Vagina (tissue), 2 donors: ENCODE results near the gene ZNF578. TPM values are rescaled to one million over a fixed set of nuclear protein-coding genes. Genes with fewer than 3 reads are reported as not detected.
A peak's percentile ranks its signal among the peaks of the same experiment; 100 is the strongest.
"Not testable (repeated sequence)": the region's sequence is repeated elsewhere in the genome, so short reads cannot be mapped to it uniquely, and the experiment has no call there.

ENCODE experiments used
- DNase-seq, 2 donors: peaks; one replicate each; pipeline ENCODE4 v3.0.0-alpha.2; 2017; ENCODE audit errors: extremely low spot score in 2 of 2
- H3K27ac ChIP-seq: fragments of 200-600 bp; sonication (generic); one replicate; pipeline ENCODE4 v1.5.1; 2019
- H3K27me3 ChIP-seq: fragments of 200-600 bp; sonication (generic); one replicate; pipeline ENCODE4 v1.5.1; 2019
- H3K36me3 ChIP-seq, 2 donors: fragments of 200-600 bp; sonication (generic); one replicate each; pipeline ENCODE4 v1.5.1; 2017 to 2019
- H3K4me1 ChIP-seq: fragments of 200-600 bp; sonication (generic); one replicate; pipeline ENCODE4 v1.5.1; 2019
- H3K4me3 ChIP-seq, 2 donors: fragments of 200-600 bp; sonication (generic); 1 replicate in 1 of 2; 2 replicates in 1 of 2; pipeline ENCODE4 v1.5.1; 2016 to 2019
- H3K9me3 ChIP-seq: fragments of 200-600 bp; sonication (generic); one replicate; pipeline ENCODE4 v1.5.1; 2019
- POLR2A ChIP-seq, 2 donors: fragments of 450-650 bp; IDR thresholded peaks; one replicate each; pipeline ENCODE4 v1.6.1; 2017; ENCODE audit warnings: antibody characterized with exemption in 2 of 2, mild to moderate bottlenecking in 2 of 2, moderate library complexity in 2 of 2
- POLR2AphosphoS5 ChIP-seq, 2 donors: sonication (generic); formaldehyde crosslinking; IDR thresholded peaks; one replicate each; pipeline ENCODE4 v1.9.0; 2017; ENCODE audit warnings: antibody characterized with exemption in 2 of 2, mild to moderate bottlenecking in 2 of 2, low read depth in 1 of 2; ENCODE audit not compliant: insufficient read depth in 1 of 2
- intact Hi-C: fragments of 100-400 bp; cut with DNase I; formaldehyde crosslinking; loops from one replicate; pipeline ENCODE4 v1.15.1; 2023
- total RNA-seq: library from RNA; depleted of rRNA; stranded (reverse); fragments of >200 nt; gene quantifications from one replicate; pipeline ENCODE4 v1.2.3, GENCODE V29; 2016
- TF ChIP-seq, protein P1 (sequence below), 3 experiments: fragments of 450-650 bp in 2 of 3; fragments of 200-600 bp in 1 of 3; sonication (generic) in 1 of 3; IDR thresholded peaks; one replicate each; pipeline ENCODE4 v1.5.1; 2017 to 2019; ENCODE audit warnings: antibody characterized with exemption in 3 of 3, mild to moderate bottlenecking in 2 of 3, moderate library complexity in 2 of 3

Gene ZNF578
- total RNA-seq, 1 donor from 2014 or later = 2.5 TPM

DNA sequence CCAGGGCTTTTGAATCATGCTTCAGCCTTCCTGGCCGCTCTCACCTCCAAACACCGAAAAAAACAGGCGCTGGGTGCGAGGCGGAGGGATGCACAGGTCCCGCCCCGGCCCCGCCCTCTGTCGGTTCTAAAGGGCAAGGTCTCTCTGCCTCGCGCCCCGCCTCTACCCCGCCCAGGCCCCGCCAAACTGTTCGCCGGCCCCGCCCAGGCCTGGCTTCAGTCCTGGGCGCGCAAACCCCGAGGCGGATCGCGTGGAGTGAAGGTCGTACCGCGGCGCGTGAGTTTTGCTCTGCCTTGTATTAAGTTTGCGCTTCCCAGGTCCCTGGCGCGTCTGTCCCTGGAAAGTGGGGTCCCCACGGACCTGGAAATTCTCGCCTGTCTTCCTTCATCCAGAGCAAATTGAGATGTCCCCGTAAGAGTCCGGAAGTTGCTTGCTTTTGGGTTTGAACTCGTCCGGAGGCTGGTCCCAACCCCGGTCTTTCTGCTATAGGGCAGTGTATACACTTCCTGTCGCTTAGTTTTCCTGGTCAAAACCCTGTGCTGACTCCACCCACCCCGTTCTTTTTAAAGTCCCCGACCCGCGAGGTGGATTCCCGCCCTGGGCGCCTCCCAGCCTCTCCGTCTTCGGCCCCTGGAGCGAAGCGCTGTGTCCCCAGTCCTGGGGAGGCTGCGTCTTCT lies 82.6 kb downstream of the ZNF578 start:
- H3K27me3 ChIP-seq = no peaks in the 10 kb centered on the region
- H3K4me1 ChIP-seq = peaks cover 4% of the 10 kb centered on the region
- peak overlapping the region; percentile 67 for H3K27ac ChIP-seq
- no peaks in the 10 kb centered on the region for H3K9me3 ChIP-seq
- TF ChIP-seq POLR2AphosphoS5 (IDR thresholded peaks at IDR 0.05; ENCODE audit: insufficient read depth in 1 of 2, low read depth in 1 of 2) (peak in 1 of 2 donors; percentile 70), POLR2A (IDR thresholded peaks at IDR 0.05) (peak in 1 of 2 donors; percentile 26)
- TF ChIP-seq, protein P1, sequence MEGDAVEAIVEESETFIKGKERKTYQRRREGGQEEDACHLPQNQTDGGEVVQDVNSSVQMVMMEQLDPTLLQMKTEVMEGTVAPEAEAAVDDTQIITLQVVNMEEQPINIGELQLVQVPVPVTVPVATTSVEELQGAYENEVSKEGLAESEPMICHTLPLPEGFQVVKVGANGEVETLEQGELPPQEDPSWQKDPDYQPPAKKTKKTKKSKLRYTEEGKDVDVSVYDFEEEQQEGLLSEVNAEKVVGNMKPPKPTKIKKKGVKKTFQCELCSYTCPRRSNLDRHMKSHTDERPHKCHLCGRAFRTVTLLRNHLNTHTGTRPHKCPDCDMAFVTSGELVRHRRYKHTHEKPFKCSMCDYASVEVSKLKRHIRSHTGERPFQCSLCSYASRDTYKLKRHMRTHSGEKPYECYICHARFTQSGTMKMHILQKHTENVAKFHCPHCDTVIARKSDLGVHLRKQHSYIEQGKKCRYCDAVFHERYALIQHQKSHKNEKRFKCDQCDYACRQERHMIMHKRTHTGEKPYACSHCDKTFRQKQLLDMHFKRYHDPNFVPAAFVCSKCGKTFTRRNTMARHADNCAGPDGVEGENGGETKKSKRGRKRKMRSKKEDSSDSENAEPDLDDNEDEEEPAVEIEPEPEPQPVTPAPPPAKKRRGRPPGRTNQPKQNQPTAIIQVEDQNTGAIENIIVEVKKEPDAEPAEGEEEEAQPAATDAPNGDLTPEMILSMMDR (IDR thresholded peaks at IDR 0.05) = no peak
- intact Hi-C loops = no loop called here
- H3K36me3 ChIP-seq = no peaks in the 10 kb centered on the region
- H3K4me3 ChIP-seq = peak overlapping the region; percentile 48 to 66
- DNase-seq = peak in 1 of 2 donors; percentile 88

DNA sequence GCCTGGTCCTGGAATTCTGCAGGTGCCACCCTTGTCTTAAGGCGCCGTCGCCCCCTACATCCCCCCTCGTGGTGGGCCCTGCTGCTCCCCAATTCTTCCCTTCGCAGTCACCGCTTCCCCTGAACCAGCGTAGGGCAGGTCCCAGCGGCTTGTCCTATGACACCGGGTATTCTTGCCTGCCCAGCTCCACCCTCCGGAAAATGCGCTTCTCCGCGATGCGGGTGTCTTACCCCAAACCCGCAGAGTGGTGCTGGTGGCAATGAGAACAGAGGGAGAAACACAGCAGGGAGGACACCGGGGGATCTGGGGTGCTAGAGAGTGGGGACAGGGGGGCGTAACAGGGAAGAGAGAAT lies 83.1 kb downstream of the ZNF578 start:
- intact Hi-C loops = no loop called here
- Histone ChIP-seq H3K27me3 (no peaks in the 10 kb centered on the region), H3K4me1 (peaks cover 4% of the 10 kb centered on the region), H3K36me3 (no peaks in the 10 kb centered on the region), H3K27ac (peak overlapping the region; percentile 67), H3K9me3 (no peaks in the 10 kb centered on the region), H3K4me3 (peak overlapping the region; percentile 48 to 66)
- DNase-seq = no peak
- TF ChIP-seq POLR2A (IDR thresholded peaks at IDR 0.05) (no peak), POLR2AphosphoS5 (IDR thresholded peaks at IDR 0.05; ENCODE audit: insufficient read depth in 1 of 2, low read depth in 1 of 2) (no peak)
- TF ChIP-seq, protein P1 (IDR thresholded peaks at IDR 0.05) = no peak

DNA sequence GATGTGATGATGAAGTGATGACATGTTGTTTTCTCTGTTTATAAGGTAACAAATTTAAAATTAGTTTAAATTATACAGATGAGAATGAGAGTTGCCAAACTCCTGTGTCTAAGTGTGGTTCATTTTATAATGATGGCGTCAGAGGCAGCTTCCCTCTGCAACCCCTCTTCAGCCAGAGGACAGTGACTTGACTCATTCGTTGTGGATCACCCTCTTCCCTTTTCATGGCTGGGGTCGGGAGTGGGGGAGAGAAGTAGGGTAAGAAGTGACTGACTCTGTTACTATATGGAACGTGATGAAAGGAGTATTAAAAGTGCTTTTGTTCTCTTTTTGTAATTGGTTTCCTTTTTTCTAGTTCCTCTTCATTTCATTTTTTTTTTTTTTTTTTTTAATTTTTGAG lies 85.5 kb downstream of the ZNF578 start:
- H3K27me3 ChIP-seq, DNase-seq, H3K9me3 ChIP-seq, H3K4me1 ChIP-seq, H3K4me3 ChIP-seq, H3K27ac ChIP-seq, H3K36me3 ChIP-seq, intact Hi-C loops: not testable (repeated sequence)

DNA sequence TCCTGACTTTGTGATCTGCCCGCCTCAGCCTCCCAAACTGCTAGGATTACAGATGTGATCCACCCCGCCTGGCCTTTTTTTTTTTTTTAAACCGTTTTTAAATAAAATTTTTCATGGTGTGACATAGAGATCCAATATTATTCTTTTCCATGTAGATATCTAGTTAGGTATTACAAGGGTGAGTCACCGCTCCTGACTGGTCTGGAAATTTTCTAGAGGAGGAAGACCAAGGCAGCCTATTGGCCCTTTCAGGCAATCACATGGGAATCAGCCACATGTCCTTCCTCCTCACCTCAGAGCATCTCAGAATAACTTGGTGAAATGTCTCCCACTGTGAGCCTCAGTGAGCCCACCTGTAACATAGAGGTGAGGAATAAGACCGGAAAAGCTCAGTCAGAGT lies 87.8 kb downstream of the ZNF578 start:
- DNase-seq, H3K9me3 ChIP-seq, H3K27ac ChIP-seq, intact Hi-C loops, H3K27me3 ChIP-seq, H3K4me1 ChIP-seq, H3K4me3 ChIP-seq: not testable (repeated sequence)
- H3K36me3 ChIP-seq = peaks cover 0 to 20% of the 10 kb centered on the region in 2 donors

DNA sequence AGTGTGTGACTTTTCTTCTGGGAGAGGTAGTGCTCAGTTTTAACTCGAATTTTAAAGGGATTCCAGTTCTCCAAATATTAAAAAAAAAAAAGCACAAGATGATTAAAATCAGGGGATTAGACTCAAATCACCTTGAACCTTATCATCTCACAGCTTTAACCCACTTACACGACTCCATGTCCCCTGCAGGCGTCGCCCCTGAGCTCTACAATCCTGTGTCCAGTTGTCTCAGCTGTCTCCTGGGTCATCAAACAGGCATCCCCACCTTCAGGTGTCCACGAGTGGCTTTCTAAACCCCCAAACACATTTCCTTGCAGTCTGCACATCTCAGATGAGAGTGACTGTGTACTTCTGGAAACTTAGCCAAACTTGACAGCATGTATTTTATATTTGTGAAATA lies 88.3 kb downstream of the ZNF578 start:
- H3K4me1 ChIP-seq = no peaks in the 10 kb centered on the region
- H3K27me3 ChIP-seq = no peaks in the 10 kb centered on the region
- H3K27ac ChIP-seq = no peak overlapping the region
- H3K36me3 ChIP-seq = peaks cover 0 to 24% of the 10 kb centered on the region in 2 donors
- DNase-seq = no peak
- intact Hi-C loops = no loop called here
- TF ChIP-seq, protein P1 (IDR thresholded peaks at IDR 0.05) = no peak
- TF ChIP-seq POLR2A (IDR thresholded peaks at IDR 0.05) (no peak), POLR2AphosphoS5 (IDR thresholded peaks at IDR 0.05; ENCODE audit: insufficient read depth in 1 of 2, low read depth in 1 of 2) (no peak)
- no peaks in the 10 kb centered on the region for H3K9me3 ChIP-seq
- no peak overlapping the region for H3K4me3 ChIP-seq

DNA sequence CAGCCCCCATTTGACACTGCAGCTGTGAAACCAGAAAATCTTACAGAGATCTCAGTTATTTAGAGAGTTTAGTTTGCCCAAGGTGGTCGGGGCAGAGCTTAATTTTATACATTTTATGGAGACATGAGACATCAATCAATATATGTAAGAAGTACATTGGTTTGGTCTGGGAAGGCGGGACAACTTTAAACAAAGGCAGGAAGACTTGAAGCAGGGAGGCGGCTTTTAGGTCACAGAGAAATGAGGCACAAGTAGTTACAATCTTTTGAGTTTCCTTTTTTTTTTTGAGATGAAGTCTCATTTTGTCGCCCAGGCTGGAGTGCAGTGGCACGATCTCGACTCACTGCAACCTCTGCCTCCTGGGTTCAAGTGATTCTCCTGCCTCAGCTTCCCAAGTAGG lies 89.2 kb downstream of the ZNF578 start:
- H3K36me3 ChIP-seq = peaks cover 0 to 33% of the 10 kb centered on the region in 2 donors
- H3K4me1 ChIP-seq, H3K9me3 ChIP-seq, H3K27ac ChIP-seq, intact Hi-C loops, H3K4me3 ChIP-seq, H3K27me3 ChIP-seq, DNase-seq: not testable (repeated sequence)
